Muscle of back (tissue), 11 donors: ENCODE measurements around the gene TMEM203. TPM values are rescaled to one million over a fixed set of nuclear protein-coding genes. Genes with fewer than 3 reads are reported as not detected.

Experiments
- DNase-seq, 3 donors: peaks; one replicate each; pipeline versions ENCODE4 v3.0.0 to v3.0.0-alpha.2; 2013
- polyA plus RNA-seq, 10 donors: library from polyadenylated mRNA; unstranded; fragments of 120-200 nt; gene quantifications; one replicate each; pipeline ENCODE4 v1.2.1, GENCODE V29; 2013; ENCODE audit not compliant: insufficient read length in 10 of 10

Gene TMEM203
- polyA plus RNA-seq, 10 donors: 30.3 to 36.7 (median 32.2) TPM

- no peak for DNase-seq
These were observed 25.4 kb upstream of the TMEM203 start, which contains the start of gene SLC34A3 for GRCh38 chr9:137230705-137231371. Gene SLC34A3, plus strand, starts transcription at chr9:137230901. Its CDS starts 802 bp downstream, at chr9:137231703.

- no peak for DNase-seq
These were observed 24.7 kb upstream of the TMEM203 start for GRCh38 chr9:137229903-137230704.

DNA sequence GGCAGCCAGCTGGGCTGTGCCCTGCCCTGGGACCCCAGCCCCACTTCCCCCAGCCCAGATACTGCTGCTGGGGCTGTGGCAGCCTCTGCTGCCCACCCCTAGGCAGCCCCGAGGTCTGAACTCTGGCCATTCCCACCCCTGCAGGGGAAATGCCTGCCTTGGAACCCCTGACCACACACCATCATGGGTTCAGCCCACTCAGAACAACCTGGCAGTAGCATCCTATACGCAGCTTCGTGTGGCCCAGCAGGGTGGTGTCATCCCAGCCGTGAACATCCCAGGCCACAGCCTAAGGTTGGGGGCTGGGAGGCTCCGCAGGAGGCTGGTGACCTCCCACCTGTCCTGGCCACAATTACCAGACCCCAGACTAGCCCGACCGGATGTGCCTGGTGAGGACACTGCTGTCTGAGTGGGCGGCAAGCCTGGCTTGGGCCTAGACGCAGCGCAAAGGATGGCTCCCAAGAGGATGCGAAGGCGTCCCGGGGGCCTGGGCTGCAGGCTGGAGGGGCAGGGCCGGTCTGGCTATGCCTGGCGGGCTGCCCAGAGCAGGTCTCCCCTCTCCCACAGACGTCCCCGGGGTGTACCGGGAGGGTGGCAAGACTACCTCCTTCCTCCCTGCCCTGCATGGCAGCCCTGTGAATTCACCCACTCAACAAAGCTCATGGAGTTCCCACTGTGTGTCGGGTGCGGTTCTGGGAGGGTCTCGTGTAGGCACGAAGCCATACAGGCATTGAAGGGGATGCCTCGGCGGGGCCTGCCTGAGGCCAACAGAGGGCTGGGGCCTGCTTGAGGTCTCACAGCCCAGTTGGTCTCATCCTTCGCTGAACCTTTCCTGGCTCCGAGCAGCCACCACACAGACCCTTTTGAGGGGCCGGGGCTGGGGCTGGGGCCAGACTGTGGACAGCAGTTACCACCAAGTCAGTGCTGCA lies 23.8 kb upstream of the TMEM203 start:
- no peak for DNase-seq

- no peak for DNase-seq
These were observed 23.1 kb upstream of the TMEM203 start for GRCh38 chr9:137228506-137228967.

DNA sequence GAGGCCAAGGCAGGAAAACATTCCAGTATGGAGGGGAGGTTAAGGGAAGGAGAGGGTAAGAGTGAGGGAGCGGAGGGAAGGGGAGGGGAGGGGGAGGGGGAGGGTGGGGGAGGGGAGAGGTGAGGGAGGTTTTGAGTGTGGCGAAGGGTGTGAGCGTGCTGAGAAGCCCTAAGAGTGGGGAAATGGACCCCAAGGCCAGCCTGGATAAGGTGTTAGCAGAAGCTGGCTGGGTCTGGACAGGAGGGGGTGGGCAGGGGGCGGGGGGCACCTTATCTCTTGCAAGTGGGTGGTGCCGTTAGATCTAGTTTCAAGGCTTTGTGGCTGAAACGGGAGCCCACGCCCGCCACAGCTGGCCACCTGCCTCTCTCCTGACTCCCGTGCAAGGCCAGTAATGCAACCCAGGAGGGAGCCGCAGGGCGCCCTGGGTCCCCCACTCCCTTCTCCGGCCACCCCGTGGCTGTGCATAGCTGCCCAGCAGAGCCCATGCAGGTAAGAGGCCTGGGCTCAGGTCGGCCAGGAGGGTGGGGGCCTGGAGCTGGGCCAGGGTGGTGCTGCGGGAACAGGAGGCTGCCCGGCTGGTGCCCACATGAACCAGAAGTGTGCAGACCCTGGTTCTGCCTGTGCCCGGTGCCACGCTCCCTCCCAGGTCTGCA lies 22.5 kb upstream of the TMEM203 start:
- no peak for DNase-seq

DNA sequence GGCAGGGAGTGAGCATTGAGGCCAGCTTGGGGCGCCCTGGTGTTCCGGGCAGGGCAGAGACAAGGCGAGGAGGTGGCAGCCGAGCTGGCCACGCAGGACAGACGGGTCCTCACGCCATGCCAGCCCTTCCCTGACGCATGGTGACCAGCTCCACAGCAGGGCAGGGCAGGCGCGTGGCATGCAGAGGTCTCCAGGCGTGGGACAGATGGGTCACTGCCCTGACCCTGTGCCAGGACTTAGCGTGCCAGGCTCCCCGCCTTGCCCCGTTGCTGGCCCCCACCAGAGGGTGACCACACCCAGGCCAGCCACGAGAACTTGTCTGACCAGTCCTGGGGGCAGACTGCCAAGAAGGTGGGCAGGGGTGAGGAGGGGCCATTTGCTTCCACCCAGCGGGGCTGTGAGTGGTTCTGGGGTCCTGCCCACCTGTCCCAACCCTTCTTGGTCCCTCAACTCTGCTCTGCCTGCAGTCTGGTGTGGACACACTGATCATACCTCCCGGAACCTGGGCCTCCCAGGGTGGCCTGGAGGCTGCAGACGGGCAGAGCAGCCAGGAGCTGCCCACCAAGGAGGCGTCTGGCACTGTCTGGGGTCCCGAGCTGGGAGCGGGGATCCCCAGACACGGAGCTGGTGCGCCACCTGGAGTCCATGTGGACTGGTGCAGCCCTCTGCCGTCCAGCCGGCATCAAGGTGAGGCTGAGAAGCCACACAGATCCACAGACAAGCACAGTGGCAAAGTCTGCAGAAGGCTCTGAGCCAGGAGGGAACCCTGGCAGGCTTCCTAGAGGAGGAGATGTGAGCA lies 21.8 kb upstream of the TMEM203 start, which contains the start of gene RNF224:
Gene RNF224 (plus strand): TSS at position 449 of the 799 bp plus-strand sequence. CDS start 834 bp downstream, outside the sequence.
- peak in 2 of 3 donors; percentile 69 to 77 for DNase-seq

DNA sequence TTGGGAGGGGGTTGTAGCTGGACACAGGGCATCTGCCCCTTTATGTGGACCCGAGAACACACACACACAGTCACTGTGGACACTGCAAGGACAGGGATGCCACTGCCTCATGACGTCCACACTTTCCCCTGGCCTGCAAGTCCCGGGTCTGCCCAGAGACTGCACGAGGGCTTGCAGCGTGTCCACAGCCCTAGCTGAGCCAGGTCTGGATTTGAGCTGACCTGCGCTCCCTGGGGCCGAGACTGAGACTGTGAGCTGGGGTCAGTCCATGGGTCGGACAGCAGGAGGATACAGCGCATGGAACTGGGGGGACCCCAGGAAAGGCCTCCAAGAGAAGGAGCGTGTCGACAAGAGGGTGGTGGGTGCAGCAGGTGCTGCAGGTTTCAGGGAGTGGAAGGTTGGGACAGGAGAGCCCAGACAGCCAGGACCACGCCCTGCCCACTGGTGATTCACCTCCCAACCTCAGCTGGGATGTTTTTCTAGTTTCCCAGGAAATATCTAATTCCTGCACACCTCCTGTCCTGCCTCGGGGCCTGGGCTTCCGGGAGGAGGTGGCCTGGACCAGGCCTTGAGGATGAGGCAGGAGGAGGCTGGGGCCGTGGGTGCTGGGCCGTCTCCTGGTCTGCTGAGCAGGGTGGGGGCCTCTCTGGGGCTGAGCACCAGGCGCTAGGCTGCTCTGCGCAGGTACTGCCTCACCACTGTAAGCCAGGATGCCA lies 21.0 kb upstream of the TMEM203 start:
- DNase-seq: no peak

DNA sequence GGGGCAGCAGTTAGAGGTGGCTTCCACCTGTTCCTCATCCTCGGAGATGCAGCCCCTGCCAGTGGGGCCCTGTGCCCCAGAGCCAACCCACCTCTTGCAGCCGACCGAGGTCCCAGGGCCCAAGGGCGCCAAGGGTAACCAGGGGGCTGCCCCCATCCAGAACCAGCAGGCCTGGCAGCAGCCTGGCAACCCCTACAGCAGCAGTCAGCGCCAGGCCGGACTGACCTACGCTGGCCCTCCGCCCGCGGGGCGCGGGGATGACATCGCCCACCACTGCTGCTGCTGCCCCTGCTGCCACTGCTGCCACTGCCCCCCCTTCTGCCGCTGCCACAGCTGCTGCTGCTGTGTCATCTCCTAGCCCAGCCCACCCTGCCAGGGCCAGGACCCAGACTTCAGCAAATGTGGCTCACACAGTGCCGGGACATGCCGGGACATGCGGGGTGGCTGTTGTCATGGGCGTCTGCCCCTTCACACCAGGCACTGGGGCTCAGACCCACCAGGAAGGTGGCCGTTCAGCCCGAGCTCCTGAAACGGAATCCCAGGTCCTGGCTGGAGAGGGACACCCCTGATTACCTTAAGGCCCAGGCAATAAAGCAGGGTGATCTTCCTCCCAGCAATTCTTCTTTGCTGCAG lies 20.4 kb upstream of the TMEM203 start:
- DNase-seq: no peak

DNA sequence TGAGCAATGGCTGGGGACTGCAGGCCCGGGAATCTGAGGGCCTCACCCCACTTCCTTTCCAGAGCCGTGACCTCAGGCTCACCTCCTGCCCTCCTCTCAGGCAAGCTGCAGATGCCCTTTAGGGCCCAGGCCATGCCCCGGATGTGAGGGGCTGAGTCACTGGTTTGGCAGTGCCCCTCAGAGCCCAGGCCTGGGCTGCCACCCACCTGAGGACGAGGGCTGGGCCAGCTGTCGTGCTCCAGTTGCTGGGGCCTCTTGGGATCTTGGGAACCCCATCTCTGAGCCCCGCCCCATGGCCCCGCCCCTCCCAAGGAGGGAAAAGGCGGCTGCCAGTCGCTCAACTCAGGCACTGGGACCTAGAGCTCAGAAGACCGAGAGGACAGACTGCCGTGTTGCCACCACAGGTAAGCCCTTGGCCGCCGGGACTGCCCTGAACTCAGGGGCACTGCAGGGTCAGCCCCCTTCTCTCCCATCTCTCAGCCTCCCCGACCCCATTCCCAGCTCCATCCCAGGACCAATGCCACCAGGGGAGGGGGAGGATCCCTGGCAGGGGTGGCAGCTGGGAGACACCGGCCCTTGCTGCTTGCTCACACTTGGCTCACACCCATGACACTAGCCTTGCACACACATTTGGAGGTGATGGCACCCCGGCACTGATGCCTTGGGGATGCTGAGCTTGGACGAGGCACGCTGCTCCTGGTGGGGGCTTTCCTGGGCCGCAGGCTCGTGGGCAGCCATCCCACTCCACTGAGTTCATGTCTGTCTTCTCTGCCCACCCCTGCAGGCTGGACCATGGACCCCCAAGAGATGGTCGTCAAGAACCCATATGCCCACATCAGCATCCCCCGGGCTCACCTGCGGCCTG lies 19.6 kb upstream of the TMEM203 start, which contains the start of gene CYSRT1:
Gene CYSRT1 (plus strand): TSS at position 345 of the 865 bp plus-strand sequence. CDS start 448 bp downstream, at position 793.
- DNase-seq: no peak

- peak; percentile 97 to 98 (median 97) for DNase-seq
These were observed 17.9 kb upstream of the TMEM203 start for GRCh38 chr9:137223078-137223970.

DNA sequence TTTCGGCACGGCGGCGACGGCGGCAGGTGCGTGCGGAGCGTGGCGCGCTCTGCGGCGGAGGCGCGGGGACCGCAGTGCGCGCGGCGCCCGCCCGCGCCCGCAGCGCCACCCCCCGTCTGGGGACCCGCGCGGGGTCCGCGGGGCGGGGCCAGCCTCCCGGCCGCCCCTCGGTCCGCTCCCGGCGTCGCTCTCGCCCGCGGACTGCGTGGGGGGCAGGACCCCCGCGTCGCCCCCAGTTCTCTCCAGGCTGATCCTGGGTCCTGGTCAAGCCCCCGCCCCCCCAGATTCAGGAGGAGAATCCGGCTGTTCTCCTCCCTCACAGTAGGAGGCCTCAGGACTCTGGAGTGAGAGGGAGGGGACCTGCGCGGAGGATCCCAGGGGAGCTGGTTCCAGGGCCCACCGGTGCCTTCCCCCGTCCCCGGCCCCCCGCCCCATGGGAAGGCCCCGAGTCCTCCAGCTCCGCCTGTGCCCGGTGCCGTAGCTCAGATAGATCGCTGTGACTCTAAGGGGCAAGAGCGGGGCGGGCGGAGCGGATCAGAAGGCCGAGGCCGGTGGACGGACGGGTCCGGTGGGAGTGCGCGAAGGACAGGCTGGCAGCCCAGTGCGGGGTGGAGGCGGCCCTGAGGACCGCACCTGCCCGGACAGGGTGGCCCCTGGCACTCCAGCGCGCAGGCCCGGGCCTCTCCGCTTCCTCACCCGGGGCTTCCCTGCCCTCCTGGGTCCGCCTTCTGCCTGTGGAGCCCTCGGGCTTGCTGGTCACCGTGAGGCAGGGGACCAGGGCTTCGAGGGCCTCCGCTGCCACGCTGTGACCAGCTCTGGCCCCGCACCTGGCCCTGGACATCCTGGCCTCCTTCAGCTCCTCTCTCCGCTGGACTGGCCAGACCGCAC lies 17.0 kb upstream of the TMEM203 start, which contains the start of gene RNF208:
Gene RNF208 (minus strand): TSS at position 51 of the 888 bp plus-strand sequence. CDS start 1,028 bp downstream, outside the sequence.
- DNase-seq: peak in 1 of 3 donors; percentile 55

GRCh38 chr9:137221506-137222111 lies 16.2 kb upstream of the TMEM203 start:
- DNase-seq: no peak

- no peak for DNase-seq
These were observed 15.7 kb upstream of the TMEM203 start for GRCh38 chr9:137221095-137221505.

GRCh38 chr9:137220317-137221094 lies 15.1 kb upstream of the TMEM203 start:
- DNase-seq: no peak
